HG02610 (cell line): ENCODE data around the gene PLAGL2.
"Not testable (repeated sequence)": the region's sequence is repeated elsewhere in the genome, so short reads cannot be mapped to it uniquely, and the experiment has no call there.

Source experiments
- ATAC-seq: cut with Tn5 transposase; IDR thresholded peaks from one replicate; pipeline ENCODE4 v1.9.1; 2021; ENCODE audit warnings: mild to moderate bottlenecking, moderate library complexity; ENCODE audit not compliant: unreplicated experiment

The PLAGL2 gene

GRCh38 chr20:32186506-32186905, 21.0 kb downstream of the PLAGL2 start:
- no peak for ATAC-seq

GRCh38 chr20:32184961-32185603, 22.5 kb downstream of the PLAGL2 start:
- no peak for ATAC-seq

GRCh38 chr20:32183947-32184635, 23.5 kb downstream of the PLAGL2 start:
- ATAC-seq: no peak

GRCh38 chr20:32181606-32182005, 25.9 kb downstream of the PLAGL2 start:
- no peak for ATAC-seq

GRCh38 chr20:32179934-32180333, 27.6 kb downstream of the PLAGL2 start:
- no peak for ATAC-seq

GRCh38 chr20:32179515-32179914, 28.0 kb downstream of the PLAGL2 start:
- ATAC-seq: no peak

- not testable (repeated sequence) for ATAC-seq
These were observed 29.8 kb downstream of the PLAGL2 start for GRCh38 chr20:32177696-32178095.

- no peak for ATAC-seq
These were observed 39.2 kb downstream of the PLAGL2 start for GRCh38 chr20:32168184-32168910.

- no peak for ATAC-seq
These were observed 40.0 kb downstream of the PLAGL2 start for GRCh38 chr20:32167552-32167951.

- no peak for ATAC-seq
These were observed 41.6 kb downstream of the PLAGL2 start for GRCh38 chr20:32165836-32166545.

- ATAC-seq: no peak
These were observed 42.4 kb downstream of the PLAGL2 start for GRCh38 chr20:32164984-32165735.

- no peak for ATAC-seq
These were observed 43.6 kb downstream of the PLAGL2 start for GRCh38 chr20:32163951-32164350.

GRCh38 chr20:32162351-32162750, 45.2 kb downstream of the PLAGL2 start:
- no peak for ATAC-seq

- ATAC-seq: no peak
These were observed 47.2 kb downstream of the PLAGL2 start for GRCh38 chr20:32160341-32160740.

GRCh38 chr20:32159766-32160221, 47.7 kb downstream of the PLAGL2 start:
- no peak for ATAC-seq

GRCh38 chr20:32158943-32159660, 48.4 kb downstream of the PLAGL2 start:
- ATAC-seq: no peak

- ATAC-seq: no peak
These were observed 49.2 kb downstream of the PLAGL2 start for GRCh38 chr20:32158351-32158750.

GRCh38 chr20:32157611-32158010, 49.9 kb downstream of the PLAGL2 start:
- no peak for ATAC-seq

- peak; percentile 42 for ATAC-seq
These were observed 52.2 kb downstream of the PLAGL2 start for GRCh38 chr20:32155017-32155981.
